ENCODE results near the gene ICAM4.

The ICAM4 gene

GRCh38 chr19:10294368-10294697 is 7.6 kb downstream of the ICAM4 start:
- ATAC-seq = no peak
- no peak for TF ChIP-seq PPARA (CRISPR knock-in tag; IDR thresholded peaks at IDR 0.05; ENCODE audit: borderline replicate concordance)
- TF ChIP-seq, protein P1, sequence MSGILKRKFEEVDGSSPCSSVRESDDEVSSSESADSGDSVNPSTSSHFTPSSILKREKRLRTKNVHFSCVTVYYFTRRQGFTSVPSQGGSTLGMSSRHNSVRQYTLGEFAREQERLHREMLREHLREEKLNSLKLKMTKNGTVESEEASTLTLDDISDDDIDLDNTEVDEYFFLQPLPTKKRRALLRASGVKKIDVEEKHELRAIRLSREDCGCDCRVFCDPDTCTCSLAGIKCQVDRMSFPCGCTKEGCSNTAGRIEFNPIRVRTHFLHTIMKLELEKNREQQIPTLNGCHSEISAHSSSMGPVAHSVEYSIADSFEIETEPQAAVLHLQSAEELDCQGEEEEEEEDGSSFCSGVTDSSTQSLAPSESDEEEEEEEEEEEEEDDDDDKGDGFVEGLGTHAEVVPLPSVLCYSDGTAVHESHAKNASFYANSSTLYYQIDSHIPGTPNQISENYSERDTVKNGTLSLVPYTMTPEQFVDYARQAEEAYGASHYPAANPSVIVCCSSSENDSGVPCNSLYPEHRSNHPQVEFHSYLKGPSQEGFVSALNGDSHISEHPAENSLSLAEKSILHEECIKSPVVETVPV (CRISPR knock-in tag; IDR thresholded peaks at IDR 0.05) = no peak
- TF ChIP-seq TCF4 (CRISPR knock-in tag; IDR thresholded peaks at IDR 0.05; ENCODE audit: borderline replicate concordance) = no peak
- no peak for TF ChIP-seq BACH2 (CRISPR knock-in tag; IDR thresholded peaks at IDR 0.05; ENCODE audit: borderline replicate concordance)
- TF ChIP-seq, protein P2, sequence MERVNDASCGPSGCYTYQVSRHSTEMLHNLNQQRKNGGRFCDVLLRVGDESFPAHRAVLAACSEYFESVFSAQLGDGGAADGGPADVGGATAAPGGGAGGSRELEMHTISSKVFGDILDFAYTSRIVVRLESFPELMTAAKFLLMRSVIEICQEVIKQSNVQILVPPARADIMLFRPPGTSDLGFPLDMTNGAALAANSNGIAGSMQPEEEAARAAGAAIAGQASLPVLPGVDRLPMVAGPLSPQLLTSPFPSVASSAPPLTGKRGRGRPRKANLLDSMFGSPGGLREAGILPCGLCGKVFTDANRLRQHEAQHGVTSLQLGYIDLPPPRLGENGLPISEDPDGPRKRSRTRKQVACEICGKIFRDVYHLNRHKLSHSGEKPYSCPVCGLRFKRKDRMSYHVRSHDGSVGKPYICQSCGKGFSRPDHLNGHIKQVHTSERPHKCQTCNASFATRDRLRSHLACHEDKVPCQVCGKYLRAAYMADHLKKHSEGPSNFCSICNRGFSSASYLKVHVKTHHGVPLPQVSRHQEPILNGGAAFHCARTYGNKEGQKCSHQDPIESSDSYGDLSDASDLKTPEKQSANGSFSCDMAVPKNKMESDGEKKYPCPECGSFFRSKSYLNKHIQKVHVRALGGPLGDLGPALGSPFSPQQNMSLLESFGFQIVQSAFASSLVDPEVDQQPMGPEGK (CRISPR knock-in tag; IDR thresholded peaks at IDR 0.05; ENCODE audit: borderline replicate concordance) = no peak
- no peak for TF ChIP-seq CSDC2 (CRISPR knock-in tag; IDR thresholded peaks at IDR 0.05)
- no peak for TF ChIP-seq TOX (CRISPR knock-in tag; IDR thresholded peaks at IDR 0.05; ENCODE audit: borderline replicate concordance)
- TF ChIP-seq ARNTL (CRISPR knock-in tag; IDR thresholded peaks at IDR 0.05; ENCODE audit: borderline replicate concordance, low read depth) = no peak
- no peak for TF ChIP-seq RARB (CRISPR knock-in tag; IDR thresholded peaks at IDR 0.05)
- TF ChIP-seq, protein P3, sequence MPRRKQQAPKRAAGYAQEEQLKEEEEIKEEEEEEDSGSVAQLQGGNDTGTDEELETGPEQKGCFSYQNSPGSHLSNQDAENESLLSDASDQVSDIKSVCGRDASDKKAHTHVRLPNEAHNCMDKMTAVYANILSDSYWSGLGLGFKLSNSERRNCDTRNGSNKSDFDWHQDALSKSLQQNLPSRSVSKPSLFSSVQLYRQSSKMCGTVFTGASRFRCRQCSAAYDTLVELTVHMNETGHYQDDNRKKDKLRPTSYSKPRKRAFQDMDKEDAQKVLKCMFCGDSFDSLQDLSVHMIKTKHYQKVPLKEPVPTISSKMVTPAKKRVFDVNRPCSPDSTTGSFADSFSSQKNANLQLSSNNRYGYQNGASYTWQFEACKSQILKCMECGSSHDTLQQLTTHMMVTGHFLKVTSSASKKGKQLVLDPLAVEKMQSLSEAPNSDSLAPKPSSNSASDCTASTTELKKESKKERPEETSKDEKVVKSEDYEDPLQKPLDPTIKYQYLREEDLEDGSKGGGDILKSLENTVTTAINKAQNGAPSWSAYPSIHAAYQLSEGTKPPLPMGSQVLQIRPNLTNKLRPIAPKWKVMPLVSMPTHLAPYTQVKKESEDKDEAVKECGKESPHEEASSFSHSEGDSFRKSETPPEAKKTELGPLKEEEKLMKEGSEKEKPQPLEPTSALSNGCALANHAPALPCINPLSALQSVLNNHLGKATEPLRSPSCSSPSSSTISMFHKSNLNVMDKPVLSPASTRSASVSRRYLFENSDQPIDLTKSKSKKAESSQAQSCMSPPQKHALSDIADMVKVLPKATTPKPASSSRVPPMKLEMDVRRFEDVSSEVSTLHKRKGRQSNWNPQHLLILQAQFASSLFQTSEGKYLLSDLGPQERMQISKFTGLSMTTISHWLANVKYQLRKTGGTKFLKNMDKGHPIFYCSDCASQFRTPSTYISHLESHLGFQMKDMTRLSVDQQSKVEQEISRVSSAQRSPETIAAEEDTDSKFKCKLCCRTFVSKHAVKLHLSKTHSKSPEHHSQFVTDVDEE (CRISPR knock-in tag; IDR thresholded peaks at IDR 0.05) = no peak
- TF ChIP-seq ZFP30 (CRISPR knock-in tag; IDR thresholded peaks at IDR 0.05) = no peak
- TF ChIP-seq ZNF70 (CRISPR knock-in tag; IDR thresholded peaks at IDR 0.05) = no peak
- no peak for TF ChIP-seq ZC3H10 (CRISPR knock-in tag; IDR thresholded peaks at IDR 0.05)
- TF ChIP-seq POU6F1 (CRISPR knock-in tag; IDR thresholded peaks at IDR 0.05; ENCODE audit: borderline replicate concordance, low read depth) = no peak
- no peak for TF ChIP-seq ZFP3 (CRISPR knock-in tag; IDR thresholded peaks at IDR 0.05)
- no peak for TF ChIP-seq ESRRG (CRISPR knock-in tag; IDR thresholded peaks at IDR 0.05)
- no peak for TF ChIP-seq OSR1 (CRISPR knock-in tag; IDR thresholded peaks at IDR 0.05)
- no peak for TF ChIP-seq ZNF565 (CRISPR knock-in tag; conservative IDR thresholded peaks at IDR 0.05; ENCODE audit: low read depth)

- no peak for ATAC-seq
- no peak for TF ChIP-seq BACH2 (CRISPR knock-in tag; IDR thresholded peaks at IDR 0.05; ENCODE audit: borderline replicate concordance)
- no peak for TF ChIP-seq RARB (CRISPR knock-in tag; IDR thresholded peaks at IDR 0.05)
These were observed 8.6 kb downstream of the ICAM4 start for GRCh38 chr19:10295305-10295846.

GRCh38 chr19:10295847-10296591 is 9.3 kb downstream of the ICAM4 start:
- no peak for ATAC-seq
- TF ChIP-seq ZNF8 (CRISPR knock-in tag; IDR thresholded peaks at IDR 0.05) = no peak
- TF ChIP-seq ZFP30 (CRISPR knock-in tag; IDR thresholded peaks at IDR 0.05) = no peak
- no peak for TF ChIP-seq ZNF70 (CRISPR knock-in tag; IDR thresholded peaks at IDR 0.05)
- TF ChIP-seq OSR1 (CRISPR knock-in tag; IDR thresholded peaks at IDR 0.05) = no peak
- TF ChIP-seq ZFP3 (CRISPR knock-in tag; IDR thresholded peaks at IDR 0.05) = no peak
- no peak for TF ChIP-seq TCF4 (CRISPR knock-in tag; IDR thresholded peaks at IDR 0.05; ENCODE audit: borderline replicate concordance)
- TF ChIP-seq GLIS3 (CRISPR knock-in tag; IDR thresholded peaks at IDR 0.05) = no peak
- TF ChIP-seq POU6F1 (CRISPR knock-in tag; IDR thresholded peaks at IDR 0.05; ENCODE audit: borderline replicate concordance, low read depth) = no peak
- no peak for TF ChIP-seq ARNTL (CRISPR knock-in tag; IDR thresholded peaks at IDR 0.05; ENCODE audit: borderline replicate concordance, low read depth)
- no peak for TF ChIP-seq TOX (CRISPR knock-in tag; IDR thresholded peaks at IDR 0.05; ENCODE audit: borderline replicate concordance)
- no peak for TF ChIP-seq CREB5 (CRISPR knock-in tag; IDR thresholded peaks at IDR 0.05; ENCODE audit: low read depth)
- TF ChIP-seq SNAI2 (CRISPR knock-in tag; IDR thresholded peaks at IDR 0.05) = no peak
- TF ChIP-seq ESRRG (CRISPR knock-in tag; IDR thresholded peaks at IDR 0.05) = no peak
- TF ChIP-seq CSDC2 (CRISPR knock-in tag; IDR thresholded peaks at IDR 0.05) = no peak
